GM19455 (cell line): ENCODE data around the gene CEND1.
A peak's percentile ranks its signal among the peaks of the same experiment; 100 is the strongest.

Experiments
- ATAC-seq: cut with Tn5 transposase; IDR thresholded peaks from one replicate; pipeline ENCODE4 v1.9.1; 2021; ENCODE audit not compliant: unreplicated experiment

Gene CEND1

GRCh38 chr11:789943-790342 lies at the start of gene CEND1:
CEND1 (minus strand) TSS chr11:790090; CDS start chr11:788576, 1,514 bp downstream.
- no peak for ATAC-seq

DNA sequence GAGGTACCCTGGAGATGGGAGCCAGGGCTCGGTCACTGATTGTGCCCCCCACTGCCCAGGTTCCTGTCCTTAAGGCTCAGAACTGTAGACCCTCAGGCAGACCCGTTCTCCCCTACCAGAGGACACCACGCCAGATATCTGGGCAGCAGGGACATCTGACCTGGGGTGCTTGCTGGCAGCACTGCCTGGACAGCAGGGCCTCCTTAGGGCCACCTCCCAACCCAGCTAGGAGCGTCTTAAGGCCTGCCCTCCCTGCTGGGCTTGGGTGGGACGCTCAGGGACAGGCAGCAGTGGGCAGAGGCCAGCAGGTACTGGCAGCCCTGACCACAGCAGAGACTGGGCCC lies 49.4 kb upstream of the CEND1 start:
- no peak for ATAC-seq

DNA sequence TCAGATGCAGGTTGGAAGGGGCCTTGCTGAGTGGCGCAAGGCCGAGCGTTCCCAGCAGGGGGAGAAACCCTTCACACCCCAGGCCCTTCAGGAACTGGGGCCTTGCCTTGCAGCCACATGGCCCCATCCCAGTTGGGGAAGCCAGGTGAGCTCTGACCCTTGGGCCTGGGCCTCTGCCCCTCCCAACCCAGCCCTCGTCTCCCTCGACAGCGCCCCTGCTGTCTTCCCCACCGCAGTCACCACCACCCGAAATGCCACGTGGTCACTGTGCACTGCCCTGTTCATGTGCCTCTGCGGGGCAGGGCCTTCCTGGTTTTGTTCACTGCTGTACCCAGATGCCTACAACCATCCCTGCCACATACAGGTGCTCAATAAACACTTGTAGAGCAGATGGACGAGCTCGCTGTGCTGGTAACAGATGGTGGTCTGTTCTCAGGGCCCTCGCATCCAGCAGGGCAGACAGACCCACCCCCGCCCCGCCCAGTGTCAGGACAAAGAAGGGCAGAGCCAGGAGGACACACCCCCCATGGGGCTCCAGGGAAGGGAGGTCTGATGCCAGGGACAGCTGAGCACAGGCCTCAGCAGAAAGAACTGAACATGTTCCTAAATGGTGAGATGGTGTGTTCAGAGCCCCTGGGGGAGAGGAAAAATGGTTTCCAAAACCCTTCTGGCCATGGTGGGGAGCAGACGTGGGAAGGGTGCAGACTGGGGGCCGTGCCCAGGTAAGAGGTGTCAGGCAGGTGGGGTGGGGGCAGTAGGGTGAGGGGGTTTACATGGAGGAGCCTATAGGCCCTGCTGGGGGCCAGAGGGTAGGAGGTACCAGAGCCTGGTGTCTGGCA lies 48.8 kb upstream of the CEND1 start:
- no peak for ATAC-seq

DNA sequence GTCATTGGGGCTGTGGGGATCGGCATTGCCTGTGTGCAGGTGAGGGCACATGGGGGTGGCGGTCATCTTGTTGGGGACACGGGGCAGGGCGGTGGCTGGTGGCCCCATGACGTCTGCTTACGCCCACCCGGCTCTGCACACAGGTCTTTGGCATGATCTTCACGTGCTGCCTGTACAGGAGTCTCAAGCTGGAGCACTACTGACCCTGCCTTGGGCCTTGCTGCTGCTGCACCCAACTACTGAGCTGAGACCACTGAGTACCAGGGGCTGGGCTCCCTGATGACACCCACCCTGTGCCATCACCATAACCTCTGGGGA lies 48.1 kb upstream of the CEND1 start:
- ATAC-seq: no peak

DNA sequence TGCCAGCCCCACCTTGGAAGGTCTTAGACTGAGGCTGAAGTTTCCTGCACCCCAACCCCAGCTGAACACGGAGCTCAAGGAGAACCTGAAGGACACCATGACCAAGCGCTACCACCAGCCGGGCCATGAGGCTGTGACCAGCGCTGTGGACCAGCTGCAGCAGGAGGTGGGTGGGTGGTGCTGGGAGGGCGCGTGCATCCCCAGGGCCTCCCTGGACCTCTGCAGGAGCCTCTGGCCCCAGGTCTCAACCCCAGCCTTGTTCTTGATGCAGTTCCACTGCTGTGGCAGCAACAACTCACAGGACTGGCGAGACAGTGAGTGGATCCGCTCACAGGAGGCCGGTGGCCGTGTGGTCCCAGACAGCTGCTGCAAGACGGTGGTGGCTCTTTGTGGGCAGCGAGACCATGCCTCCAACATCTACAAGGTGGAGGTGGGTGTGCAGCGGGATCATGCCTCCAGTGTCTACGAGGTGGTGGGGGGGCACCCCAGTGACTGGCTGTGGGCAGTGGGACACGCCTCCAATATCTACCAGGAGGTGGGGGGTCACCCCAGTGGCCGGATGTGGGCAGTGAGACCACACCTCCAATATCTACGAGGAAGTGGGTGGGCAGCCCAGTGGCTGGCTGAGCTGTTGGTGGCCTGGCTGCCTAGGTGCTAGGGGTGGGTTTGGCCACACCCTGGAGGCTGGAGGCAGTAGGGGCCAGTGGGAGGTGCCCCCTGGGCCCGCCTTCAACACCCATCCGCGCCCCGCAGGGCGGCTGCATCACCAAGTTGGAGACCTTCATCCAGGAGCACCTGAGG lies 47.5 kb upstream of the CEND1 start:
- no peak for ATAC-seq

DNA sequence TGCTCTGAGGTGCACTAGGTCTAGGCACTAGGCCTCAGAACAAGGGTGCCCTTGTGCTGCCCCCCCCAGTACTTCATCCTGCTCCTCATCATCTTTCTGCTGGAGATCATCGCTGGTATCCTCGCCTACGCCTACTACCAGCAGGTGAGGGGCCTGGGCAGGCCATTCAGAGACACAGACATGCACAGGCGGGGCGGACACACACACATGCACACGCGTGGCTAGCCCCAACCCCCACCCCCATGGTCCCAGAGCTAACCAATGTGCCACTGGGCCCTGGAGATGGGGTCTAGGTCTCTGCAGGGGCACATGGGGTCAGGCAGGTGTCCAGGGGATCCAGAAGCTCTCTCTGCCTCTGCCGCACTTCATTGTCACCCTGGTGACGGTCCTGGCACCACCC lies 46.8 kb upstream of the CEND1 start:
- no peak for ATAC-seq

DNA sequence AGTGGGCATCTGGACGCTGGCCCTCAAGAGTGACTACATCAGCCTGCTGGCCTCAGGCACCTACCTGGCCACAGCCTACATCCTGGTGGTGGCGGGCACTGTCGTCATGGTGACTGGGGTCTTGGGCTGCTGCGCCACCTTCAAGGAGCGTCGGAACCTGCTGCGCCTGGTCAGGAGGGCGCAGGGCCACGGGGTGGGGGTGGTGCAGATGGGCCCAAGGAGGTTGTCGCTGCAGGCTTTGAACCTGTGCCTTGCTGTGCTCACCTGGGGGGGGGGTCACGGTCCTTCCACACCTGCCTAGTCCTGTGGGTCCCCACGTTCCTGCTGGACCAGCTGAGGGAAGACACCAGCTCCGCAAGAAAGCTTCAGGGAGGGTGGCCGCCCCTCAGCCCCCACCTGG lies 46.4 kb upstream of the CEND1 start:
- no peak for ATAC-seq

DNA sequence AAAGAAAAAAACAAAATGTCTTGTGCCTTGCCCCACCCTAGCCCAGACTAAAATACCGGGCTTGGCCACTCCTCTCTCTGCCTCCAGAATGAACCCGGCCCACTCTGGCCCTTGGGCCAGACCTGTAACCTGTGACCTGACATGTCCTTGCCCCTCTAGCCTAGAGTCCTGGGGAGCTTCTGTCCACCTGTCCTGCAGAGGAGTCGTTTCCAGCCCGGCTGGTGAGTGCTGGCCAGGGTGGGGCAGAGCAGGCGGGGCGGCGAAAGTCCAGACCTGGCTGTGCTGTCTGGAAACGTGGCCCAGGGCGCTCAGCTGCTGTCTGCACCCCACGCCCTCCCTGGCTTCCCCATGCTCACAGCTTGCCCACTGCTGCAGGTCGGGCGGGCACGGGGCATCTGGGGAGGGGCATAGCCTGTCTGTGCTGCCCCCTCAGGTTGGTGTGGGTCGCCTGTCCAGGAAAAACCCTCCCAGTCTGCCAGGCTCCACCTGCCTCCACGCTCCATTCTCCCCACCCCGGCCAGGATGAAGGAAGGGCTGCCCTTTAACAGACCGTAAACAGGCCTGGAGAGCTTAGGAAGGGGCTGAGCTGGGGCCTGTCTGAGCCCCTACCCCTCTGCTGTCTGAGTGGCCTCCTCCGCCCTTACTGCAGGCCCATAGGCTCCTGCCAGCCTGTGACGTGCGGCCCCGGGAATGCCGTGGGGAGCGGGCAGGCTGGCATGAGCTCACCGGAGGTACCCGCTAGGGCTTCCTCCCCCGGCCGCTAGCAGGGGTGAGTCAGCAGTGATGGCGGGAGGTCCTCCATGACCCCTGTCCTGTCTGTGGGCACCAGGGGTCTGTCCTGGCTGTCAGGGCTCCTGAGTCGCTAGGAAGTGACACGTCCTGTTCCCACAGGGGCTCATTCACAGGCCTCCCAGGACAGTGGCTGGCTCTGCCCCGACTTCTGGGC lies 44.8 kb upstream of the CEND1 start:
- ATAC-seq: no peak

DNA sequence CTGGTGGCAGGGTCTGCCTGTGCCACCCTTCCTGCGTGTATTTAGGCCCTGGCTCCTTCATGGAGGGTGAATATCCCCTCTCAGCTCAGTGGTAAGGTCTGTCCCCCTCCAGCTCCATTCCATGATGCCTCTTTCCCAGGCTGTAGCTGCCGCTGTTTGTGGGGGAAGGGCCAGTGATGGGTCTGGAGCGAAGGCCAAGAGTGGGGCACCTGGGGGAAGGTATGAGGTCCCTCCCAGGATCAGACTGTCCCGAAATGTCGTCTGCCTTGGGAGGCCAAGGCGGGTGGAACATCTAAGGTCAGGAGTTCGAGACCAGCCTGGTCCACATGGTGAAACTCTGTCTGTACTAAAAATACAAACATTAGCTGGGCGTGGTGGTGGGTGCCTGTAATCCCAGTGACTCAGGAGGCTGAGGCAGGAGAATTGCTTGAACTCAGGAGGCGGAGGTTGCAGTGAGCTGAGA lies 44.0 kb upstream of the CEND1 start:
- no peak for ATAC-seq

DNA sequence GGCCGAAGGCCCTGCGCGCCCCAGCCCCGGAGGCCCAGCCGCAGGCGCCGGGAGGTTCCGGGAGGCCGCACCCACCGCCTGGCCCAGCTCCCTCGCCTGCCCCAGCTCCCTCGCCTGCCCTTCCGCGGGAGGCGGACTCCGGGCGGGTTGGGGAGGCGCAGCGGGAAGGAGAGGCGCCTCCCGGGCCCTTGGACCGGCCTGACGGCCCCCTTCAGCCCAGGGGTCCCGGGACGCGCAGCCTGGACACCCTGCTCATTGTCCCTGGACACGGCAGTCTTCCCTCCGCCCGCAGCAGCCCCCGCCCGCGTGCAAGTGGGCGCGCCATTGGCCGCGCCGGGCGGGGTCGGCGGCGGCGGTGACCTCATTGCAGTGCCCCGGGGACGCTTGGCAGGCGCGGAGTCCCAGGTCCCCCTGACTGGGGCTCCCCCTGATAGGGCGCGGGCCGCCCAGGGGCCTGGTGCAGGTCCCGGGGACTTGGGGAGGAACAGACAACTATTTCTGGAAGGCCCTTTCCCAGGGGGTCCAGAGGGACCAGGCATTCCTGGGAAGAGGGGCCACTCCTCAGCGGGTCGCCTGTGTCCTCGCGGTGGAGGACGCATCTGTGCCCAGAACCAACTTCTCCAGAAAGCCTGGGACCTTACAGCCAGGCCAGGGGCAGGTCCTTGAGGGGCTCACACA lies 43.4 kb upstream of the CEND1 start:
- ATAC-seq: no peak

DNA sequence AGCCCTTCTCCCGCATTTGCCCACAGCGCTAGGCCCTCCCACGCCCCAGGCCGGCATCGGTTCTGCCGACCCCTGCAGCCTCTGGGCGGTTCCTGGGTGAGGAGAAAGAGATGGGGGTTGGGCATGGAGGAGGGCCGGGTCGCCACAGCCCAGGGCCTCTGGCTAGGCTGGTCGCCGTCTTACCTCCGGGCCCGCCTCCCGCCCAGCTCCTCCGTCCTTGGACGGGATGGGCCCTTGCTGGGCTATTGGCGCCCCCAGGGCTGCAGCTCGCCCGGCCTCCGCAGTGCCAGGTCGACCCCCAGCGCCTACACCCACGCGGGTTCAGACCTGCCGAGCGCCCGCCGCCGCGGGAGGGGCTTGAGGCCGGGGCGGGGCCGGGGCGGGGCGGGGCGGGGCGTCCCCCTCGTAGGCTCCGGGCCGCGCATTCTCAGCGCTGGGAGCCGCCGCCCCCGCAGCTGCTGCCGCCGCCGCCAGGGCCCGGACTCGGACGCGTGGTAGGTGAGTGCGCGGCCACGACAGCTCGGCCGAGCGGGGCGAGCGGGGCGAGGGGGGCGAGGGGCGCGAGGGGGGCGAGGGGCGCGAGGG lies 42.7 kb upstream of the CEND1 start, which contains the start of gene CD151:
CD151 (plus strand) TSS at position 424 of the 585 bp plus-strand sequence. CDS start 3,118 bp downstream, outside the sequence.
- no peak for ATAC-seq

- no peak for ATAC-seq
Observed at GRCh38 chr11:831961-832528, 42.2 kb upstream of the CEND1 start.

DNA sequence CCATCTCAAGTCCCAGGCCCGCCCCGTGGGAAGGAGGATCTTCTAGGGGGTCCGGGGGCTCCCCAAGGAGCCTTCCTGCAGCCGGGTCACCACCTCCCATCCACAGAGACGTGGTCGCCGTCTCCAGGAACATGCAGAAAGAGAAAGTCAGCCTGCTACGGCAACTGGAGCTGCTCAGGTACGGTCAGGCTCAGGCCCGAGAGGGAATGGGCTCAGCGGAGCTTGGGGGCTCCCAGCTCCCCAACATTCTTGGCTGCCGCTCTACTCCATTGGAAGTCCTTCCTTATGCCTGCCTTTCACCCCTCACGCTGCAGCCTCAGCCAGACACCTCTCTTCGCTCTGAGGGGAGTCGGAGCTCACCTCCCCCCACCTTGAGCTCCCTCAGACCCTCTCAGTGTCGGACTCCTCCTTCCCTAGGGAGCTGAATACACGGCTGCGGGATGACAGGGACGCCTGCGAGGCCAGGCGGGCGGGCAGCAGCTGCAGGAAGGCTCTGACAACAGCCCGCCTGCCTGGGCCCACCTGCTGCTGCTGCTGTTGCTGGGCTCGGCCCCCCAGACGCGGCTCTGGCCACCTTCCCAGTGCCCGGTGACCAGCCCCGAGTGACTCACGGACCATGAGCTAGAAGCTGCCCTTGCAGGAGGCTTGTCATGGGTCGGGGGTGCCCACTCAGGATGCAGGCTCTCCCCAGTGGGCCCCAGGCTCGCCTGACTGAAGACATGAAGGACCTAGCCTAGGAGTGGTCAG lies 41.4 kb upstream of the CEND1 start:
- ATAC-seq: no peak

DNA sequence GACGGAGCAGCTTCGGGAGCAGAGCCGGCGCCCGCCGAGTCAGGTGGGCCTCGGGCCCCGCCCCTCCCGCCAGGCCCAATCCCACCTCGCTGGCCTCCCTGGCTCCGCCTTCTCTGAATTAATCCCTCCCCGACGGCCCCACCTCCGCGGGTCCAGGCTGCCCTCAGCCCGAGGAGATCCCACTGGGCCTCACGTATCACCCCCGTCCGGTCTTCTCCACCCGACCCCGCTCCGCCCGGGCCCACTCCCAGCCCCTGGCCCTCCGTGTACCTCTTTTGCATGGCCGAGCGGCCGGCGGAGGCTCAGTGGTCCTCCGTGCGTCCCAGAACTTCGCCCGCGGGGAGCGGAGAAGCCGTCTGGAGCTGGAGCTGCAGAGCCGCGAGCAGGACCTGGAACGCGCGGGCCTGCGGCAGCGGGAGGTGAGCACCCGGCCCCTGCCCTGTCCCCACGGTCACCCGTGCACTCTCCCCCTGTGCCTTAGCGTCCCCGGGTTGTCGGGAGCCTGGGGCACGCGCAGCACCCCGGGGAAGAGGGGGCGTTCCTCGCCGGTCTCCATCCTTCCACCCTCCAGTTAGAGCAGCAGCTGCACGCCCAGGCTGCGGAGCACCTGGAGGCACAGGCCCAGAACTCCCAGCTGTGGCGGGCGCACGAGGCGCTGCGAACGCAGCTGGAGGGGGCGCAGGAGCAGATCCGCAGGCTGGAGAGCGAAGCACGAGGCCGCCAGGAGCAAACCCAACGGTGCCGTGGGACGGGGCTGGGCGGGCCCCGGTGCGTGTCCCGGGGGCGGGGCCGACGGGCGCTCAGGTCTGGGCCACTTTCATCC lies 40.6 kb upstream of the CEND1 start:
- peak; percentile 38 for ATAC-seq

GRCh38 chr11:829847-830294 lies 40.0 kb upstream of the CEND1 start:
- no peak for ATAC-seq

GRCh38 chr11:829176-829846 lies 39.4 kb upstream of the CEND1 start:
- no peak for ATAC-seq

- no peak for ATAC-seq
Observed at GRCh38 chr11:828506-829175, 38.8 kb upstream of the CEND1 start.
